ENCODE results near the gene NAGS.

GRCh38 chr17:44012391-44012790 is 8.0 kb downstream of the NAGS start:
- TF ChIP-seq POLR2A (IDR thresholded peaks at IDR 0.05) = no peak
- TF ChIP-seq, protein P1, sequence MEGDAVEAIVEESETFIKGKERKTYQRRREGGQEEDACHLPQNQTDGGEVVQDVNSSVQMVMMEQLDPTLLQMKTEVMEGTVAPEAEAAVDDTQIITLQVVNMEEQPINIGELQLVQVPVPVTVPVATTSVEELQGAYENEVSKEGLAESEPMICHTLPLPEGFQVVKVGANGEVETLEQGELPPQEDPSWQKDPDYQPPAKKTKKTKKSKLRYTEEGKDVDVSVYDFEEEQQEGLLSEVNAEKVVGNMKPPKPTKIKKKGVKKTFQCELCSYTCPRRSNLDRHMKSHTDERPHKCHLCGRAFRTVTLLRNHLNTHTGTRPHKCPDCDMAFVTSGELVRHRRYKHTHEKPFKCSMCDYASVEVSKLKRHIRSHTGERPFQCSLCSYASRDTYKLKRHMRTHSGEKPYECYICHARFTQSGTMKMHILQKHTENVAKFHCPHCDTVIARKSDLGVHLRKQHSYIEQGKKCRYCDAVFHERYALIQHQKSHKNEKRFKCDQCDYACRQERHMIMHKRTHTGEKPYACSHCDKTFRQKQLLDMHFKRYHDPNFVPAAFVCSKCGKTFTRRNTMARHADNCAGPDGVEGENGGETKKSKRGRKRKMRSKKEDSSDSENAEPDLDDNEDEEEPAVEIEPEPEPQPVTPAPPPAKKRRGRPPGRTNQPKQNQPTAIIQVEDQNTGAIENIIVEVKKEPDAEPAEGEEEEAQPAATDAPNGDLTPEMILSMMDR (IDR thresholded peaks at IDR 0.05) = no peak
